ENCODE results near the gene FFAR1. TPM values are rescaled to one million over a fixed set of nuclear protein-coding genes. Genes with fewer than 3 reads are reported as not detected.
A peak's percentile ranks its signal among the peaks of the same experiment; 100 is the strongest.

Gene FFAR1
- polyA plus RNA-seq, 3 donors, result 0.04 TPM; not detected in 2

- H3K79me2 ChIP-seq (ENCODE audit: insufficient read depth, low read length), result no peaks in the 10 kb centered on the region
- peak; percentile 62 to 66 (median 63) for DNase-seq
- TF ChIP-seq CTCF (IDR thresholded peaks at IDR 0.05), result no peak
- H3K4me2 ChIP-seq (replicated peaks; ENCODE audit: extremely low read depth, low read length, poor library complexity, severe bottlenecking), result peak within 1 kb of the TSS; percentile 52
- no peaks in the 10 kb centered on the region for H3K9me3 ChIP-seq (replicated peaks in 1 of 2; ENCODE audit: control insufficient read depth in 1 of 2, insufficient read depth in 1 of 2, low read length in 2 of 2)
- H3K27ac ChIP-seq (ENCODE audit: low read depth in 1 of 2, low read length in 2 of 2), result peak within 1 kb of the TSS in 1 of 2 donors; percentile 0
- no peaks in the 10 kb centered on the region for H4K20me1 ChIP-seq (ENCODE audit: insufficient read depth, low read length)
- no peak within 1 kb of the TSS for H2AFZ ChIP-seq (ENCODE audit: insufficient read depth, low read depth, low read length, poor library complexity, severe bottlenecking)
- Mint-ChIP-seq H3K4me3 (peak within 1 kb of the TSS; percentile 61 to 75), H3K4me1 (peaks cover 33% of the 10 kb centered on the region), H3K27ac (peak within 1 kb of the TSS in 6 of 7 donors; percentile 54 to 88 (median 80)), H3K27me3 (ENCODE audit: low read depth in 3 of 3) (peaks cover 2 to 6% (median 6%) of the 10 kb centered on the region in 3 donors), H3K36me3 (peaks cover 0 to 5% of the 10 kb centered on the region in 2 donors), H3K9me3 (peaks cover 0 to 2% (median 0%) of the 10 kb centered on the region in 7 donors)
- intact Hi-C loops (cut with micrococcal nuclease), result loop anchor here in 1 of 2 donors (2.0 kb wide), 1 partner anchor 18 kb away; the partner anchor contains the start of gene FFAR1
- peak within 1 kb of the TSS in 1 of 3 experiments; percentile 34 for H3K4me3 ChIP-seq (replicated peaks in 1 of 3; ENCODE audit: low read depth in 2 of 3, low read length in 3 of 3)
- no peaks in the 10 kb centered on the region for H3K27me3 ChIP-seq (ENCODE audit: control insufficient read depth in 2 of 2, insufficient read depth in 2 of 2, low read length in 2 of 2)
- H3K9ac ChIP-seq (ENCODE audit: insufficient read depth, low read length, poor library complexity, severe bottlenecking), result no peak within 1 kb of the TSS
- H3K36me3 ChIP-seq (replicated peaks in 1 of 2; ENCODE audit: control insufficient read depth in 1 of 2, insufficient read depth in 2 of 2, low read length in 2 of 2), result no peaks in the 10 kb centered on the region
- H3K4me1 ChIP-seq (ENCODE audit: control insufficient read depth in 1 of 2, insufficient read depth in 2 of 2, low read length in 2 of 2), result peaks cover 25 to 40% of the 10 kb centered on the region in 2 donors
- WGBS (ENCODE audit: insufficient coverage), result 0% methylated on average over 3 of the region's 12 CpGs
Observed at GRCh38 chr19:35328851-35329285, 18.8 kb upstream of the FFAR1 start, which contains the start of gene CD22. Gene CD22 (plus strand): TSS chr19:35329187. CDS start chr19:35332041, 2,854 bp downstream.

- 79% methylated on average over 3 of the region's 4 CpGs for WGBS (ENCODE audit: insufficient coverage)
Observed at GRCh38 chr19:35329323-35329722, 18.4 kb upstream of the FFAR1 start.

More at GRCh38 chr19:35329323-35329722, 18.4 kb upstream of the FFAR1 start:
- H3K9ac ChIP-seq (ENCODE audit: insufficient read depth, low read length, poor library complexity, severe bottlenecking), result no peak overlapping the region
- Mint-ChIP-seq H3K4me1 (peaks cover 29% of the 10 kb centered on the region), H3K36me3 (peaks cover 0 to 5% of the 10 kb centered on the region in 2 donors), H3K27me3 (ENCODE audit: low read depth in 3 of 3) (peaks cover 6 to 7% (median 6%) of the 10 kb centered on the region in 3 donors), H3K9me3 (peaks cover 0 to under 1% (median 0%) of the 10 kb centered on the region in 7 donors), H3K4me3 (peak overlapping the region; percentile 61 to 75), H3K27ac (peak overlapping the region in 2 of 7 donors; percentile 73 to 83)
- TF ChIP-seq CTCF (IDR thresholded peaks at IDR 0.05), result no peak
- H3K27me3 ChIP-seq (ENCODE audit: control insufficient read depth in 2 of 2, insufficient read depth in 2 of 2, low read length in 2 of 2), result no peaks in the 10 kb centered on the region
- H3K4me2 ChIP-seq (replicated peaks; ENCODE audit: extremely low read depth, low read length, poor library complexity, severe bottlenecking), result peak overlapping the region; percentile 52
- no peak for DNase-seq
- peak overlapping the region in 1 of 3 experiments; percentile 34 for H3K4me3 ChIP-seq (replicated peaks in 1 of 3; ENCODE audit: low read depth in 2 of 3, low read length in 3 of 3)
- no peaks in the 10 kb centered on the region for H4K20me1 ChIP-seq (ENCODE audit: insufficient read depth, low read length)
- intact Hi-C loops (cut with micrococcal nuclease), result loop anchor here in 1 of 2 donors (2.0 kb wide), 1 partner anchor 17 kb away; the partner anchor contains the start of gene FFAR1
- H2AFZ ChIP-seq (ENCODE audit: insufficient read depth, low read depth, low read length, poor library complexity, severe bottlenecking), result no peak overlapping the region
- H3K36me3 ChIP-seq (replicated peaks in 1 of 2; ENCODE audit: control insufficient read depth in 1 of 2, insufficient read depth in 2 of 2, low read length in 2 of 2), result no peaks in the 10 kb centered on the region
- H3K79me2 ChIP-seq (ENCODE audit: insufficient read depth, low read length), result no peaks in the 10 kb centered on the region
- H3K9me3 ChIP-seq (replicated peaks in 1 of 2; ENCODE audit: control insufficient read depth in 1 of 2, insufficient read depth in 1 of 2, low read length in 2 of 2), result no peaks in the 10 kb centered on the region
- peaks cover 22 to 36% of the 10 kb centered on the region in 2 donors for H3K4me1 ChIP-seq (ENCODE audit: control insufficient read depth in 1 of 2, insufficient read depth in 2 of 2, low read length in 2 of 2)
- H3K27ac ChIP-seq (ENCODE audit: low read depth in 1 of 2, low read length in 2 of 2), result peak overlapping the region in 1 of 2 donors; percentile 0
